SU-DHL-6 (cell line): ENCODE data around the gene NOTCH2.

Source experiments
- H2AFZ ChIP-seq: fragments of 200-600 bp; sonication (generic); 2 replicates; pipeline ENCODE4 v1.6.1; 2014; ENCODE audit warnings: low read depth, mild to moderate bottlenecking, moderate library complexity, mixed read lengths, antibody characterized with exemption, low read length; ENCODE audit not compliant: severe bottlenecking
- H3F3A ChIP-seq: fragments of 200-600 bp; shearing (Covaris generic); 2 replicates; pipeline ENCODE4 v1.6.0; 2016; ENCODE audit warnings: antibody characterized with exemption, mild to moderate bottlenecking; ENCODE audit not compliant: insufficient read depth
- H3K27ac ChIP-seq: fragments of 200-600 bp; sonication (generic); 2 replicates; pipeline ENCODE4 v1.5.1; 2016; ENCODE audit warnings: low read depth, mild to moderate bottlenecking, low read length, moderate library complexity, mixed read lengths
- H3K27me3 ChIP-seq: fragments of 200-600 bp; sonication (generic), shearing (Covaris generic); 2 replicates; pipeline ENCODE4 v1.6.0; 2014; ENCODE audit warnings: mild to moderate bottlenecking, low read length
- H3K36me3 ChIP-seq: fragments of 200-600 bp; sonication (generic); 2 replicates; pipeline ENCODE4 v1.6.1; 2014; ENCODE audit warnings: mild to moderate bottlenecking, low read length, mixed read lengths
- H3K4me2 ChIP-seq: fragments of 300-600, 200-600 bp; shearing (Covaris generic), sonication (generic); 2 replicates; pipeline ENCODE4 v1.6.0; 2014; ENCODE audit warnings: low read length, low read depth, mild to moderate bottlenecking; ENCODE audit not compliant: poor library complexity, severe bottlenecking
- H3K4me3 ChIP-seq: fragments of 200-600 bp; sonication (generic); 2 replicates; pipeline ENCODE4 v1.5.1; 2014; ENCODE audit warnings: antibody characterized with exemption, low read length, mild to moderate bottlenecking, mixed read lengths; ENCODE audit not compliant: insufficient read depth, poor library complexity, severe bottlenecking
- H3K79me2 ChIP-seq: fragments of 200-600 bp; sonication (generic); 2 replicates; pipeline ENCODE4 v1.6.1; 2014; ENCODE audit warnings: mild to moderate bottlenecking, low read length, moderate library complexity; ENCODE audit not compliant: insufficient read depth
- H3K9ac ChIP-seq: fragments of 200-600 bp; sonication (generic); 2 replicates; pipeline ENCODE4 v1.7.0; 2014; ENCODE audit warnings: mild to moderate bottlenecking, low read length
- H3K9me2 ChIP-seq: fragments of 200-600 bp; sonication (generic); replicated peaks from 2 replicates; pipeline ENCODE4 v1.6.1; 2014; ENCODE audit warnings: low read length; ENCODE audit not compliant: insufficient read depth
- H3K9me3 ChIP-seq: fragments of 200-600 bp; sonication (generic); 2 replicates; pipeline ENCODE4 v1.6.1; 2014; ENCODE audit warnings: low read length, mixed read lengths; ENCODE audit not compliant: insufficient read depth
- H4K20me1 ChIP-seq: fragments of 200-600 bp; sonication (generic); 2 replicates; pipeline ENCODE4 v1.6.1; 2014; ENCODE audit warnings: low read depth, mild to moderate bottlenecking, antibody characterized with exemption, low read length, moderate library complexity, mixed read lengths
- EZH2phosphoT487 ChIP-seq: fragments of 200-600 bp; sonication (generic), shearing (Covaris generic); conservative IDR thresholded peaks from 2 replicates; pipeline ENCODE4 v1.6.1; 2018; ENCODE audit warnings: mild to moderate bottlenecking, antibody characterized with exemption, low read length, moderate library complexity, mixed read lengths
- TF ChIP-seq, protein P1 (sequence below): fragments of 200-600 bp; sonication (generic); IDR thresholded peaks from one replicate; pipeline ENCODE4 v1.5.1; 2017; ENCODE audit warnings: antibody characterized with exemption, mild to moderate bottlenecking, low read length, moderate library complexity; ENCODE audit not compliant: insufficient read depth, poor library complexity, severe bottlenecking

The NOTCH2 gene

DNA sequence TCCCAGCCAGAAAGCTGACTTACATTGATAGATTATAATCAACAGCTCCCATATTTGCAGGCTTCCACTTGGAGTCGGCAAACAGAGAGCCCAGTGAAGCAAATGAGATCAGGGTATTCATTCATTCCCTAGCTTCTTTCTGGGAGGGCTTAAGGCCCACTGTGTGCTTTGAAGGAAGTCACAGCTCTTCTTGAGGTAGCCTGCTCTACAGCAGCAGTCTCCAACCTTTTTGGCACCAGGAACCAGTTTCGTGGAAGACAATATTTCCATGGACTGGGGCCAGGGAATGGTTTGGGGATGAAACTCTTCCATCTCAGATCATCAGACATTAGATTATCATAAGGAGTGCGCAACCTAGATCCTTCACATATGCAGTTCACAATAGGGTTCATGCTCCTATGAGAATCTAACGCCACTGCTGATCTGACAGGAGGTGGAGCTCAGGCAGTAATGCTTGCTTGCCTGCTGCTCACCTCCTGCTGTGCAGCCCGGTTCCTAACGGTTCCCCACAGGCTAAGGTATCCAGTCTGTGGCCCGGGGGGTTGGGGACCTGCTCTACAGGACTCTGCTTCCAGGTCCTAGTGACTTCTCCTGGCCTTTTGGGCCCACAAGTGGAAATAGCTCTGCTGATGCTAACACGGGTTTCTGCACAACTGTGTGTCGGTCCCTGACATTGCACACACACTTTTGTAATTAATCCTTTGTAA, 159.4 kb downstream of the NOTCH2 start:
- Histone ChIP-seq H3K27me3 (no peaks in the 10 kb centered on the region), H3K4me3 (no peak overlapping the region), H3K36me3 (no peaks in the 10 kb centered on the region), H3K79me2 (no peaks in the 10 kb centered on the region), H2AFZ (no peak overlapping the region), H3K9ac (no peak overlapping the region), H3K9me3 (no peaks in the 10 kb centered on the region), H3K27ac (no peak overlapping the region), H3K9me2 (no peaks in the 10 kb centered on the region), H3K4me2 (no peak overlapping the region), H3F3A (no peaks in the 10 kb centered on the region), H4K20me1 (no peaks in the 10 kb centered on the region)
- TF ChIP-seq EZH2phosphoT487: no peak
- TF ChIP-seq, protein P1, sequence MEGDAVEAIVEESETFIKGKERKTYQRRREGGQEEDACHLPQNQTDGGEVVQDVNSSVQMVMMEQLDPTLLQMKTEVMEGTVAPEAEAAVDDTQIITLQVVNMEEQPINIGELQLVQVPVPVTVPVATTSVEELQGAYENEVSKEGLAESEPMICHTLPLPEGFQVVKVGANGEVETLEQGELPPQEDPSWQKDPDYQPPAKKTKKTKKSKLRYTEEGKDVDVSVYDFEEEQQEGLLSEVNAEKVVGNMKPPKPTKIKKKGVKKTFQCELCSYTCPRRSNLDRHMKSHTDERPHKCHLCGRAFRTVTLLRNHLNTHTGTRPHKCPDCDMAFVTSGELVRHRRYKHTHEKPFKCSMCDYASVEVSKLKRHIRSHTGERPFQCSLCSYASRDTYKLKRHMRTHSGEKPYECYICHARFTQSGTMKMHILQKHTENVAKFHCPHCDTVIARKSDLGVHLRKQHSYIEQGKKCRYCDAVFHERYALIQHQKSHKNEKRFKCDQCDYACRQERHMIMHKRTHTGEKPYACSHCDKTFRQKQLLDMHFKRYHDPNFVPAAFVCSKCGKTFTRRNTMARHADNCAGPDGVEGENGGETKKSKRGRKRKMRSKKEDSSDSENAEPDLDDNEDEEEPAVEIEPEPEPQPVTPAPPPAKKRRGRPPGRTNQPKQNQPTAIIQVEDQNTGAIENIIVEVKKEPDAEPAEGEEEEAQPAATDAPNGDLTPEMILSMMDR: no peak

DNA sequence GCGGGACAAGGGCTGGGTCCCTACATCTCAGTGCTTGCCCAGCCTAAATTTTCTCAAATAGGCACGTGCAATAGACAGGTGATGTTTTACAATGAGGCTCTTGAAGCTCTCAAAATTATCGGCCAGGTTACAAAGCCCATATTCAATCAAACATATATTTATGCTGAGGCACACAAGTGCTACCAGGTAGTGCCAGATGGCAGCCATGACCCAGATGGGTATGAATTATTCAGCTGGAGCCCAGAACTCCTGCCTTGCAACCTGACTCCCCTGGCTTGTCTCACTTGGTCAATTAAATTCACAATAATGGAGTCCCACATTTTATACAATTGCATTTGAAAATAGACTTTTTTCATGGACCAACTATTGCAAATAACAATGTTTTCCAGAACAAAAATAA, 160.8 kb downstream of the NOTCH2 start:
- Histone ChIP-seq H2AFZ (no peak overlapping the region), H3K79me2 (no peaks in the 10 kb centered on the region), H3K27me3 (no peaks in the 10 kb centered on the region), H3K4me3 (no peak overlapping the region), H3K9me2 (no peaks in the 10 kb centered on the region), H3K27ac (no peak overlapping the region), H3F3A (no peaks in the 10 kb centered on the region), H3K9me3 (no peaks in the 10 kb centered on the region), H4K20me1 (no peaks in the 10 kb centered on the region), H3K9ac (no peak overlapping the region), H3K4me2 (no peak overlapping the region), H3K36me3 (no peaks in the 10 kb centered on the region)
- TF ChIP-seq EZH2phosphoT487: no peak
- TF ChIP-seq, protein P1: no peak

- Histone ChIP-seq H3K27ac (no peak overlapping the region), H3K4me3 (no peak overlapping the region), H3K4me2 (no peak overlapping the region), H3K9me3 (no peaks in the 10 kb centered on the region), H2AFZ (no peak overlapping the region), H3K79me2 (no peaks in the 10 kb centered on the region), H4K20me1 (no peaks in the 10 kb centered on the region), H3K36me3 (no peaks in the 10 kb centered on the region), H3K27me3 (no peaks in the 10 kb centered on the region), H3F3A (no peaks in the 10 kb centered on the region), H3K9me2 (no peaks in the 10 kb centered on the region), H3K9ac (no peak overlapping the region)
- no peak for TF ChIP-seq EZH2phosphoT487
- TF ChIP-seq, protein P1: no peak
Observed at GRCh38 chr1:119906927-119907652, 162.4 kb downstream of the NOTCH2 start.
